Lower lobe of right lung (tissue), 2 donors: ENCODE data around the gene MRPS18A. TPM values are rescaled to one million over a fixed set of nuclear protein-coding genes. Genes with fewer than 3 reads are reported as not detected.
A peak's percentile ranks its signal among the peaks of the same experiment; 100 is the strongest.

Experiments used
- ATAC-seq, 2 donors: fragments of 200-7000 bp; cut with Tn5 transposase; one replicate each; pipeline ENCODE4 v1.9.1; 2020 to 2022; ENCODE audit warnings: mild to moderate bottlenecking in 2 of 2, moderate library complexity in 2 of 2
- DNase-seq: peaks from one replicate; pipeline ENCODE4 v3.0.0-alpha.2; 2020
- H3K27ac ChIP-seq: fragments of 200-600 bp; one replicate; pipeline ENCODE4 v1.8.0; 2022
- H3K27me3 ChIP-seq: fragments of 200-600 bp; one replicate; pipeline ENCODE4 v1.8.0; 2022; ENCODE audit warnings: low read depth
- H3K36me3 ChIP-seq: fragments of 200-600 bp; one replicate; pipeline ENCODE4 v1.8.0; 2022; ENCODE audit warnings: mild to moderate bottlenecking
- H3K4me1 ChIP-seq: fragments of 200-600 bp; one replicate; pipeline ENCODE4 v1.8.0; 2022
- H3K4me3 ChIP-seq: fragments of 200-600 bp; one replicate; pipeline ENCODE4 v1.8.0; 2022; ENCODE audit warnings: mild to moderate bottlenecking
- H3K9me3 ChIP-seq: fragments of 200-600 bp; one replicate; pipeline ENCODE4 v1.8.0; 2022
- CTCF ChIP-seq: fragments of 200-600 bp; IDR thresholded peaks from one replicate; pipeline ENCODE4 v1.8.0; 2022; ENCODE audit warnings: antibody characterized with exemption, mild to moderate bottlenecking
- intact Hi-C: fragments of 100-400 bp; cut with DNase I; formaldehyde crosslinking; loops from one replicate; pipeline ENCODE4 v1.11.0; 2022
- total RNA-seq: library from RNA; stranded (reverse); fragmentation: NEBNext Ultra II Directional; extraction: Animal tissue kit (Norgen Biotek cat#: 25700); gene quantifications from one replicate; pipeline ENCODE4 v1.2.1, GENCODE V29; 2021
- donor health status: DM: no; HTN: yes; CAD: no; lungs with severe emphysema.

MRPS18A gene
- total RNA-seq, 1 donor from 2014 or later = 30.2 TPM

- Histone ChIP-seq H3K4me1 (peaks cover 46% of the 10 kb centered on the region), H3K9me3 (no peaks in the 10 kb centered on the region), H3K36me3 (no peaks in the 10 kb centered on the region), H3K4me3 (no peak overlapping the region), H3K27ac (no peak overlapping the region), H3K27me3 (no peaks in the 10 kb centered on the region)
- no peak for ATAC-seq
- DNase-seq = no peak
- TF ChIP-seq CTCF = no peak
- intact Hi-C loops = no loop called here
Observed at GRCh38 chr6:43710576-43710975, 23.0 kb upstream of the MRPS18A start.

GRCh38 chr6:43709654-43710303 lies 22.2 kb upstream of the MRPS18A start:
- Histone ChIP-seq H3K36me3 (no peaks in the 10 kb centered on the region), H3K4me1 (peaks cover 42% of the 10 kb centered on the region), H3K27ac (peak overlapping the region; percentile 32), H3K9me3 (no peaks in the 10 kb centered on the region), H3K4me3 (no peak overlapping the region), H3K27me3 (no peaks in the 10 kb centered on the region)
- intact Hi-C loops = no loop called here
- TF ChIP-seq CTCF = no peak
- ATAC-seq (no peak), DNase-seq (no peak)

- Histone ChIP-seq H3K27ac (peak overlapping the region; percentile 32), H3K27me3 (no peaks in the 10 kb centered on the region), H3K9me3 (no peaks in the 10 kb centered on the region), H3K4me3 (no peak overlapping the region), H3K36me3 (no peaks in the 10 kb centered on the region), H3K4me1 (peaks cover 39% of the 10 kb centered on the region)
- peak; percentile 84 to 87 for ATAC-seq
- TF ChIP-seq CTCF = no peak
- intact Hi-C loops = no loop called here
- no peak for DNase-seq
Observed at GRCh38 chr6:43708860-43709653, 21.5 kb upstream of the MRPS18A start.

- ATAC-seq = no peak
Observed at GRCh38 chr6:43707767-43708166, 20.2 kb upstream of the MRPS18A start.

GRCh38 chr6:43707269-43707668 lies 19.7 kb upstream of the MRPS18A start:
- TF ChIP-seq CTCF = no peak
- Histone ChIP-seq H3K4me3 (no peak overlapping the region), H3K4me1 (peaks cover 54% of the 10 kb centered on the region), H3K27ac (no peak overlapping the region), H3K9me3 (no peaks in the 10 kb centered on the region), H3K36me3 (no peaks in the 10 kb centered on the region), H3K27me3 (no peaks in the 10 kb centered on the region)
- intact Hi-C loops = no loop called here
- DNase-seq (no peak), ATAC-seq (no peak)

More at GRCh38 chr6:43707767-43708166, 20.2 kb upstream of the MRPS18A start:
- no peak overlapping the region for H3K27ac ChIP-seq
- H3K36me3 ChIP-seq = no peaks in the 10 kb centered on the region
- no peak overlapping the region for H3K4me3 ChIP-seq
- TF ChIP-seq CTCF = no peak
- no peaks in the 10 kb centered on the region for H3K27me3 ChIP-seq
- H3K9me3 ChIP-seq = no peaks in the 10 kb centered on the region
- intact Hi-C loops = no loop called here
- DNase-seq = no peak
- H3K4me1 ChIP-seq = peaks cover 52% of the 10 kb centered on the region
